ENCODE results near the gene SPINK8.
A peak's percentile ranks its signal among the peaks of the same experiment; 100 is the strongest.

Gene SPINK8

GRCh38 chr3:48318713-48319468, 14.6 kb downstream of the SPINK8 start:
- no peak for DNase-seq

DNA sequence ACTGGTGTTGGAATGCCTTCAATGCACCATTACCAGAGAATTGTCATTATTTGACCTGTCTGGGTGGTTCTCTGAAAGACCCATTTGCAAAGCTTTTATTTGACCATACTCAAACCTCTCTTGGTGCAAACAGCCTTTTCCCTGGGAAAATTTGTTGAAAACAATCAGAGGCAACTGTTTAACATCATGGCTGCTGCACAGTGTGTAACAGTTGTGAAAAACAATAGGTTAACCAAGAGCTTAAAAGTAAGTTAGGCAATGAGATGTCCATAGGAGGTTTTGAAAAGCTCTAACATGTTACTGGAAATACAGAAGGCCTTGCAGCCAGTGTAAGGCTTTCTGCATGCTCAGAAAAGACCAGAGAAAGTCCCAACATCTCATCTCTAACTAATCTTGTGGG, 18.9 kb downstream of the SPINK8 start:
- no peak for DNase-seq

DNA sequence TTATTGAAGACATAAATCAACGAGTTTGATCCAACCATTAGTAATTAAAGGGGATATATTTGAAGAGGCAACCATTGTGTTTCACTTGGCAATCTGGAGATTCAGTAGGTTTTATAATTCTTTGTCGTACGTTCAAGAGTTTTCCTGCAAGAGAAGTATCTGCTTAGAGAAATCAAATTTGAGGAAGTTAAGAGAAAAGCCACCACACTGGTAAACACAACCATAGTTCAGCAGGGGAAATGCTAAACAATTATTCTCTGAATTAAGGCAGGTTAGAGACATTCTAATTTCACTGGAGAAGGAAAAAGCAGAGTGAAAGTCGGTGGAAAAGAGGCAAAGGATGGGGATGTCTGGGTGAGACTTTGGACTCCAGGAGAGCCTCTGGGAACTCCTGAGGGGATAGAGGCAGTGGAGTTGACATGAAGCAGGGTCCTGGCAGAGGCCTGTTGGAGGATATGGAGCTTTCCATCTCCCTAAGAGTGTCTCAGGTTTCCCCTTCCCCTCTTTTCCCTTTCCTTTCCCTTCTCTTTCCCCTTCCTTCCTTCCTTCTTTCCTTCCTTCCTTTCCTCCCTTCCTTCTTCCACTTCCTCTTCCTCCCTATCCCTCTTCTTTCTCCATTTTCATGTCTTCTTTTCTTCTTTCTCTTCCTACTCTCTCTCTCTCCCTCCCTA, 26.5 kb downstream of the SPINK8 start:
- no peak for DNase-seq

DNA sequence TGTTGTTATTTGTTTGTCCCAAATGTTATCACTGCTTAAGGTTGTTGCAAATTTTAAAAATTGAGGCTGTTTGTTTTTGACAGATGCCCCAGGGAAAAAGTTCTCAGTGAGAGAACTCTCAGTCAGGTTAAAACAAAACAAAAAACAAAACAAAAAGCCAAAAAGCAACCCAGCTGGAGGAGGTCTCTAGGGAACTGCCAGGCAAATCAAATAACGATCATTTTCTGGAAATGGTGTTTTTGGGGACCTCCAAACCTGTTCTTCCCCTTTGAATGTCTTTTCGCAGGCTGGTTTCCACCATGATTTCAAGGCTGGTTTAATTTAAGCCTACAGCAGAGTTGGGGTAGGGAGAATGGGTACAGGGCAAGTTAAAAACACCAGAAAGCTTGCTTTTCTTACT, 27.2 kb downstream of the SPINK8 start:
- no peak for DNase-seq

GRCh38 chr3:48305396-48305795, 28.1 kb downstream of the SPINK8 start:
- DNase-seq, result no peak

- no peak for DNase-seq
Measured at GRCh38 chr3:48303021-48303420, 30.4 kb downstream of the SPINK8 start.

- peak in 1 of 2 experiments; percentile 25 for DNase-seq
Measured at GRCh38 chr3:48301800-48302166, 31.7 kb downstream of the SPINK8 start.

DNA sequence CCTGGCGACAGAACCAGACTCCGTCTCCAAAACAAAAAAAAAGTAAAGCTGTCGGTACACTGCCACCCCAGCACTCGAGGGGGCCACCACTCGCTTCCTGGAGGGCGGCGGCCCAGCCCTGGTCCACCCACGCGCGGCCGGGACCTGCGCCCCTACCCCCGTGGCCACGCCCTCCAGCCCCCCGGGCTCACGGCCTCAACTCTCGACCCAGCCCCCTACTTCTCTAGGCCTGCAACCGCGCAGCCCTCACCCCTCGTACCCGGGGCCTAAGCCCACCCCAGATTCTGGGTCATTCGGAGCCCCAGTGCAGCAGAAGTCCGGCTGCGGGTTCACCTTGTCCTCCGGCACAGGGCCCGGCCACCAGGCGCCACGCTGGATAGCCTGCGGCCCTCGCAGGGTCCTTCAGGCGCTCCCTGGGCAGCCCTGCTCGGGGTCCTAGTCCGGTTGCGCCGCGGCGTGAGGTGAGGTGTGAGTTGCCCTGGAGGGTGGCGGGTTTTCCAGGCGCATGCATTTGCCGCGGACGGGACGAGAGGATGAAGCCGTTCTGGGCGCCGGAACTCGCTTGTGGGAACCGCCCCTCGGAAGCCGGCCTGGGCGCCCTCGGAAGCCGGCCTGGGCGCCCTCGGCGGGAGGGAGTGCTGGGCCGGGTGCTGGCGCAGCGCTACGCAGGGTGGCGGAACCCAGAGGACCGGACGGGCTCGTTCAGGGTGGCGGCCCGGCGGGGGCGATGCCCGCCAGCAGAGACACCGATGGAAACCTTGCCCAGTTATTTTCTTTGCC, 32.3 kb downstream of the SPINK8 start, which contains the start of gene NME6:
NME6 (minus strand) TSS at position 348 of the 780 bp plus-strand sequence.
- peak; percentile 78 to 82 for DNase-seq

- no peak for DNase-seq
Measured at GRCh38 chr3:48299746-48300712, 33.4 kb downstream of the SPINK8 start.

DNA sequence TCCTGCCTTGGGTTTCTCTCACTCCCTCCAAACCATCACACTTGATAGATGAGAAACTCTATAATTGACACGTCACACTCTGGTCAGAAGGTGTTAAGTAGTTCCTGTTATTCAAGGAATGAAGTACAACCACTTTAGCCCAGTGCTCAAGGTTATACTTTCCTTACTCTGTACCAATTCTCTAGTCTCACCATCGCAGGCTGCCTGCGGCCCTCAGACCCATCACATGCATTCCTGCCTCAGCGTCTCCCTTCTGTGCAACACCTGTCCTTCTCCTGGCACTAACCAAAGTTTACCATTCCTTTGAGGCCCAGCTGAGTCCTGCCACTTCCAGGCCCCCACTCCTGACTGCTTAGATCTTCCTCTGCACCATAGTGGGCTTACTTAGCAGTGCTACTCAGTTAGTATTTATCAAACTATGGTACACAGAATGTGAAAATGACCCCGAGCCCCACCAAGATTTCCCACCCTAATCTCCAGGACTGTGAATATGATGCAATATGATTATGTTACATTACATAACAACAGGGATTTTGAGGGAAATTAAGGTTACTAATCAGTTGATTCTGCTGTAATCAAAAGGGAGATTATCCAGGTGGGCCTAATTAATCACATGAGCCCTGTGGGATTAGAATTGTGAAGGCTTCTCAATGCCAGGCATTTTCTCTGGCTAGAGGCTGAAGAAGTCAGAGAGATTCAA, 36.2 kb downstream of the SPINK8 start:
- DNase-seq, result no peak

DNA sequence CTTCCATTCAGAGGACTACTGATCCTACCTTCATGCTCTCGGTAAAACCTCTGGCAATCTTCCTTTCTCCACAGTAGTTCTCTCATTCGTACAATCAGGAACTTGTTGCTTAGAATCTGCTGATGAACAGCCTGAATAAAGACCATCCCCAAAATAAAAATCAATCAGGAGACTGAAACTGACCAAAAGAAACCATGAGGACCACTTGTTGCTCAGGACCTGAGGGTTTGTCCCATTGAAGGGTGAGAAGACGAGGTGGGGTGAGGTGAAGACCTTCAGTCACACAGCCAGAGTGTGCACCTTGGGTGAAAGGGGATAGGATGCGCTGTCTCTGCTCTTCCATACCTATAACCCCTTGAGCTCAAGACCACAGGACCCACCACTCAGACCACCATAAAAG, 36.8 kb downstream of the SPINK8 start:
- DNase-seq, result no peak

DNA sequence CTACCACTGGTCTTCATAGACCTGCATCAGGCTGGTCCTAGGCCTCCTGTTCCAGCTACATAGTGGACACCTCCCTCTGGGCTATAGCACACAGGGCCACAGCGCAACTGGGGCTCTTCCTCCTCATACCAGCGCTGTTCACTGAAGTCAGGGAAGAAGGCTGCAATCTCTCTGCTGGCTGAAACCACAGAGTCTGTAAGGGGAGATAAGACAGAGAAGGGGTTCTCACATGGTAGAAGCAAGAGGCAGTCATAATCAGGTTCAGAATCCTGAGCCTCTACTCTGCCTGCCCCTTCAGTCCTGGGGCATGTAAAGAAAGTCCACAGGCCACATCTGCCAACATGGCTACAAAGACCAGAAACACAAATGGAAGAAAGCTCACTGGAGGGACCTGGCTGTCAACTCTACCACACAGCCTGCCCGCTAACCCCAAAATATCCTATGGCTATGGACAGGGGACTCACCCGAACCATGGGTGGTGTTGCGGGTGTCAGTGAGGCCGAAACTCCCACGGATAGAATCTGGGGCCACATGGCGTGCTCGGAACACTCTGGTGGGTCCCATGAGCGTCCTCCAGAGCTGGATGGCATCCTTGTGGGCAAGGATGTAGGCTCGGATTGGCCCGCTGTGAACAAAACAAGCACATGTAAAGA, 38.7 kb downstream of the SPINK8 start:
- DNase-seq, result no peak

GRCh38 chr3:48289659-48290058, 43.8 kb downstream of the SPINK8 start:
- no peak for DNase-seq

DNA sequence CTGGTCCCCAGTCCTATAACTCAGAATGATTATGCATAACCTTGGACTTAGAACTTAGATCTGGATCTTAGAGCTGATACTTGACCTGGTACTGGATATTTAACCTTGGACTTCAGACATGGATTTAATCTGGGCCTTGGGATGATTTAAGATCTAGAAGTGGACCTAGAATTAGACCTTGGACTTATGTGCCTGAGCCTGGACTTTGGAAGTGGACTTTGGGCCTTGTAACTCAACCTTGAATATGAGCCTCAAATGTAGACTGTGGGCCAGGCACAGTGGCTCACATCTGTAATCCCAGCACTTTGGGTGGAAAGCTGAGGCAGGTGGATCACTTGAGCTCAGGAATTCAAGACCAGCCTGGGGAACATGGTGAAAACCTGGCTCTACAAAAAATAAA, 46.4 kb downstream of the SPINK8 start:
- DNase-seq, result no peak

- DNase-seq, result no peak
Measured at GRCh38 chr3:48286308-48286707, 47.2 kb downstream of the SPINK8 start.

DNA sequence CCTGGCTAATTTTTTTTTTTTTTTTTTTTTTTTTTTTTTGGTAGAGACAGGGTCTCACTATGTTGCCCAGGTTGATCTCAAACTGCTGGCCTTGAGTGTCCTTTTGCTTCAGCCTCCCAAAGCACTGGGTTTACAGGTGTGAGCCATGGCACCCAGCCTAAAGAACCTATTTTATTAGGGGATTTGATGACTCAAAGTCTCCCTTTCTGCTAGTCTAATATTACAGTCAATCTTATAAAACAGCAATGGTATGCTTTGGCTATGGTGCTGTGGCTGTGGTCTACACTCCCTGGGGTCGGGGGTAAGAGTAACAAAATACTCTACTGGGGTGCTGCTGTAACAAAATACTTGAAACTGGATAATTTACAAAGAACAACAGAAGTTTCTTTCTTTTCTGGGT, 47.8 kb downstream of the SPINK8 start:
- no peak for DNase-seq

- DNase-seq, result no peak
Measured at GRCh38 chr3:48285132-48285531, 48.3 kb downstream of the SPINK8 start.

- DNase-seq, result no peak
Measured at GRCh38 chr3:48280881-48281280, 52.6 kb downstream of the SPINK8 start.

DNA sequence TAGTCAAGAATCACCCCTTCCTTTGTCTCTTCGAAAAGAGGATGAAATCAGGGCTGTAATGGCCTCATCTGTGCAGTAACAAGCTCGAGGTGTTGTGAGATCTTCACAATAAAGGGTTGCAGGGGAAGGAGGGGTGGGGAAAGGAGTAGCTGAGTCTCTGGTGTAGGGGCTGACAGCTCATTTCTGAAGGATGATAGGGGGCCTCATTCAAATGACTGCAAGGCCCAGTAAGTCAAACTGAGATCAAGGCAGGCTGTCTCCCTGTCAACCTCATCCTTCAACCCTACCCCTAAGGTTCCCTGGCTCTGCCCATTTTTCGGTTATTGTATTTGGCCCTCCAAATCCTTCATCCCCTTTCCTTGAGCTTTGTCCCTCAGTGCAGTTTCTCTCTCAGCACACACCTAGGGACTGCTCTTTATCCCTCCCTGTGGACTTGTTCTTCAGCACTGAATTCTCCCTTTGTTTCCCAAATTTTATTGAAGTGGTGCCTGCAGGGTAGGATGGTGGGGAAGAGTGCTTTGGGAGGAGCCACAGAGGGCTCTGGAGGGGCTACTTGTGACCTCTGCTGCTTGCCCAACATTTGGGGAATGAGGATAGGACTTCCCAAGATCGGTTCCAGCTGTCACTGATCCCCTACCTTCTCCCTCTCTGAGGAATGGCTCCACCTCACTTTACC, 54.4 kb downstream of the SPINK8 start:
- no peak for DNase-seq

DNA sequence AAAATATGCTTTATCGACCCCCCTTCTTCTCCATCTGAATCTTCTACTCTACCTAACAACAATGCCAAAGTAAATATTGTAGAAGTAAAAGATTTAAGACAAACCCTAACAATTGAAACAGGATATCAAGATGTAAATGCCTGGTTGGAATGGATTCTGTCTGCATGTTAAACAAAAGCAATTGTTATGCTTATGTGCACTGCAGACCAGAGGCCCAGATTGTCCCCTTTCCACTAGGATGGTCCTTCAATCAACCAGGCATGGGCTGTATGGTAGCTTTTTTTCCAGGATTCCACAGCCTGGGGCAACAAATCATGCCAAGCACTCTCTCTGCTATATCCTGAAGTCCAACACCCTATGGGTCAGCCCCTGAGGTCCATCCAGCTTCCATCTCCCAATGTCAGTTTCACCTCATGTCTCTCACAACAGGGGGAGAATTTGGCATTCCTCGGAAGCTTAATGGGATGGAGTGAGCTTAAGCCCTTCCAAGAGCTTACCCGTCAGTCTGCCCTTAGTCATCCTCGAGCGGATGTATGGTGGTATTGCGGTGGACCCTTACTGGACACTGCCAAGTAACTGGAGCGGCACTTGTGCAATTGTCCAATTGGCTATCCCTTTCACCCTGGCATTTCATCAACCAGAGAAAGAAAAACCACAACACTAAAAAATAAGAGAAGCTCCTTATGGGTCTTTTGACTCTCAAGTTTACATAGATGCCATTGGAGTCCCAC, 56.4 kb downstream of the SPINK8 start:
- no peak for DNase-seq
